OCI-LY3 (cell line): ENCODE results near the gene RELCH.

ENCODE experiments used
- H2AFZ ChIP-seq: fragments of 200-600, 300-600 bp; shearing (Covaris generic); 2 replicates; pipeline ENCODE4 v1.6.0; 2014; ENCODE audit warnings: antibody characterized with exemption, low read depth, low read length
- H3K27ac ChIP-seq: fragments of 200-600, 300-600 bp; sonication (generic); 2 replicates; pipeline ENCODE4 v1.5.1; 2014; ENCODE audit warnings: mild to moderate bottlenecking, low read length, moderate library complexity, mixed read lengths
- H3K27me3 ChIP-seq: fragments of 200-600, 300-600 bp; sonication (generic); 2 replicates; pipeline ENCODE4 v1.6.1; 2014; ENCODE audit warnings: low read depth, low read length, mixed read lengths
- H3K36me3 ChIP-seq: fragments of 200-600, 300-600 bp; sonication (generic); replicated peaks from 2 replicates; pipeline ENCODE3; 2014; ENCODE audit warnings: low read depth, low read length, mixed read lengths
- H3K4me1 ChIP-seq: fragments of 300-600, 200-600 bp; sonication (generic); 2 replicates; pipeline ENCODE4 v1.6.1; 2014; ENCODE audit warnings: low read length, mixed read lengths
- H3K4me2 ChIP-seq: fragments of 200-600, 300-600 bp; sonication (generic); 2 replicates; pipeline ENCODE4 v1.6.1; 2014; ENCODE audit warnings: low read length, mixed read lengths
- H3K4me3 ChIP-seq: fragments of 300-600, 200-600 bp; sonication (generic); 2 replicates; pipeline ENCODE4 v1.5.1; 2014; ENCODE audit warnings: antibody characterized with exemption, mild to moderate bottlenecking, low read length, moderate library complexity
- H3K79me2 ChIP-seq: fragments of 300-600, 200-600 bp; shearing (Covaris generic); 2 replicates; pipeline ENCODE4 v1.6.1; 2014; ENCODE audit warnings: mild to moderate bottlenecking, low read length, mixed read lengths
- H3K9ac ChIP-seq: fragments of 300-600, 200-600 bp; shearing (Covaris generic); 2 replicates; pipeline ENCODE4 v1.6.0; 2014; ENCODE audit warnings: mild to moderate bottlenecking, low read length, moderate library complexity
- H3K9me3 ChIP-seq: fragments of 200-600, 300-600 bp; shearing (Covaris generic); 2 replicates; pipeline ENCODE4 v1.6.1; 2014; ENCODE audit warnings: low read length, mixed read lengths; ENCODE audit not compliant: insufficient read depth
- H4K20me1 ChIP-seq: fragments of 200-600, 300-600 bp; sonication (generic); 2 replicates; pipeline ENCODE4 v1.6.1; 2016; ENCODE audit warnings: low read length, mixed read lengths; ENCODE audit not compliant: insufficient read depth
- CTCF ChIP-seq: fragments of 200-600, 300-600 bp; sonication (generic); IDR thresholded peaks from 2 replicates; pipeline ENCODE4 v1.5.1; 2014; ENCODE audit warnings: antibody characterized with exemption, low read length, low read depth
- EZH2phosphoT487 ChIP-seq: fragments of 200-600 bp; shearing (Covaris generic); IDR thresholded peaks from 2 replicates; pipeline ENCODE4 v1.6.1; 2018; ENCODE audit warnings: antibody characterized with exemption, mixed run types, low read depth

Gene RELCH

GRCh38 chr18:62331581-62332356, 144.7 kb downstream of the RELCH start:
- H3K79me2 ChIP-seq: no peaks in the 10 kb centered on the region
- H3K4me2 ChIP-seq: no peak overlapping the region
- no peaks in the 10 kb centered on the region for H3K4me1 ChIP-seq

GRCh38 chr18:62332431-62332830, 145.4 kb downstream of the RELCH start:
- H3K27ac ChIP-seq: no peak overlapping the region
- H3K4me3 ChIP-seq: no peak overlapping the region
- no peak overlapping the region for H3K4me2 ChIP-seq
- H3K4me1 ChIP-seq: no peaks in the 10 kb centered on the region
- no peaks in the 10 kb centered on the region for H3K79me2 ChIP-seq
- no peaks in the 10 kb centered on the region for H3K36me3 ChIP-seq
- H3K27me3 ChIP-seq: peaks cover 91% of the 10 kb centered on the region
- no peaks in the 10 kb centered on the region for H3K9me3 ChIP-seq
- peaks cover 3% of the 10 kb centered on the region; the same call in 1 of the 2 replicates for H4K20me1 ChIP-seq
- H2AFZ ChIP-seq: no peak overlapping the region
- TF ChIP-seq CTCF (no peak), EZH2phosphoT487 (no peak)
- H3K9ac ChIP-seq: no peak overlapping the region

More at GRCh38 chr18:62331581-62332356, 144.7 kb downstream of the RELCH start:
- Histone ChIP-seq H3K27ac (no peak overlapping the region), H3K36me3 (no peaks in the 10 kb centered on the region), H3K4me3 (no peak overlapping the region), H2AFZ (no peak overlapping the region), H4K20me1 (peaks cover 3% of the 10 kb centered on the region; the same call in 1 of the 2 replicates), H3K9ac (no peak overlapping the region), H3K9me3 (no peaks in the 10 kb centered on the region), H3K27me3 (peaks cover 92% of the 10 kb centered on the region)
- TF ChIP-seq CTCF (no peak), EZH2phosphoT487 (no peak)

- no peak overlapping the region for H2AFZ ChIP-seq
- no peaks in the 10 kb centered on the region for H3K4me1 ChIP-seq
- peaks cover 91% of the 10 kb centered on the region for H3K27me3 ChIP-seq
- no peaks in the 10 kb centered on the region for H3K79me2 ChIP-seq
- H3K4me3 ChIP-seq: no peak overlapping the region
- no peaks in the 10 kb centered on the region for H3K36me3 ChIP-seq
- no peak overlapping the region for H3K9ac ChIP-seq
- TF ChIP-seq CTCF (no peak), EZH2phosphoT487 (no peak)
- no peak overlapping the region for H3K4me2 ChIP-seq
- H3K27ac ChIP-seq: no peak overlapping the region
- no peaks in the 10 kb centered on the region for H3K9me3 ChIP-seq
- H4K20me1 ChIP-seq: peaks cover 3% of the 10 kb centered on the region; the same call in 1 of the 2 replicates
Measured at GRCh38 chr18:62332964-62333695, 146.1 kb downstream of the RELCH start.

- Histone ChIP-seq H3K4me1 (no peaks in the 10 kb centered on the region), H3K4me2 (no peak overlapping the region), H3K9ac (no peak overlapping the region), H3K36me3 (no peaks in the 10 kb centered on the region), H3K27me3 (peaks cover 91% of the 10 kb centered on the region), H3K27ac (no peak overlapping the region), H2AFZ (no peak overlapping the region), H3K79me2 (no peaks in the 10 kb centered on the region), H4K20me1 (peaks cover 2% of the 10 kb centered on the region; the same call in 1 of the 2 replicates), H3K9me3 (no peaks in the 10 kb centered on the region), H3K4me3 (no peak overlapping the region)
- TF ChIP-seq EZH2phosphoT487 (no peak), CTCF (no peak)
Measured at GRCh38 chr18:62334120-62334519, 147.1 kb downstream of the RELCH start.
